ENCODE measurements around the gene MPND. TPM values are rescaled to one million over a fixed set of nuclear protein-coding genes. Genes with fewer than 3 reads are reported as not detected.

The MPND gene
- total and polyA plus RNA-seq, 2 donors: 7.8 to 16.9 TPM

DNA sequence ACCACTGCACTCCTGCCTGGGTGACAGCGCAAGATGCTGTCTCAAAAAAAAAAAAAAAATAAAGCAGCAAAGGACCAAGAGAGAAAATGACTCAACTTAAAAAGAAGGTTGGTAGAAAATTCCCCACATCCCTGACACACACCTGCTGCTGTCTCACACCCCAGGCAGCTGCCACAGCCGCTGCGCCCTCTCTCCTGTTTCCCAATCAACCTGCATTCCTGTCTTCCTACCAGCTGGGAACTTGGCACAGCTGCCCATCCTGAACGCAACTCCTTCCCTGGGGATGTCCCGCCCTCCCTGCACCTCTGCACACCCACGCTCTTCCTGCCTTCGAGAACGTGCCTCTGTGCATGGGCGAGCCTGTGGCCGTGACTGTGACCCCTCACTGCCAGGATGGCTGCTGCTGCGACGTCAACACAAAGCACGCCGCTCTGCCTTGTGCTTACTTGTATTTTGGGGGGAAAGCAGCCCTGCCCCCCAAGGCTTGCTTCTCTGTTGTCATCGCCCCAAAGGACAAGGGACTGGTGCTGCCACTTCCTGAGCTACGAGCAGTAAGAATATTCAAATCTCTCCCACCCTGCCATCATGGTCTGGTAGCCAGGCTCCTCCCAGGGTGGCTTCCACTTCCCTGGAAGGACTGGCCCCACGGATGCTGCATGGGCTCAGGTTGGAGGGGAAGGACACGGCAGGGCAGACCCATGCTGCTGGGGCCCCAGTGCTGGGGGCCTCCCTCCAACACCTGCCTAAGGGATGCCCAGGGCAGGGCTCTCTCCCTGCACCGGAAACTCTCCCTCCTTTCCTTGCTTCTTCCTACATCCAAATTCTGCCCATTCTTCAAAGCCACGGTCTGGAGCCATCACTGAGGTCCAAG lies 36.3 kb downstream of the MPND start:
- peaks cover 4 to 37% of the 10 kb centered on the region in 2 donors for H3K4me1 ChIP-seq (ENCODE audit: control insufficient read depth in 2 of 2, insufficient read depth in 2 of 2, low read length in 2 of 2)
- peak overlapping the region; percentile 29 to 38 for H3K27ac ChIP-seq (ENCODE audit: low read depth in 1 of 2, low read length in 1 of 2)
- H3K36me3 ChIP-seq (ENCODE audit: control insufficient read depth in 2 of 2, insufficient read depth in 2 of 2, low read length in 1 of 2): peaks cover 4 to 12% of the 10 kb centered on the region in 2 donors
- 77% methylated on average over 20 of the region's 20 CpGs for WGBS
- no peaks in the 10 kb centered on the region for H3K9me3 ChIP-seq (ENCODE audit: control insufficient read depth in 2 of 2, insufficient read depth in 1 of 2, low read length in 1 of 2)
- no peak for DNase-seq (ENCODE audit: low read depth in 6 of 9, low spot score in 9 of 9)
- no peak overlapping the region for H3K4me3 ChIP-seq (ENCODE audit: low read length in 2 of 2)
- H3K27me3 ChIP-seq (ENCODE audit: control insufficient read depth in 2 of 2, insufficient read depth in 1 of 2, low read length in 1 of 2): no peaks in the 10 kb centered on the region

DNA sequence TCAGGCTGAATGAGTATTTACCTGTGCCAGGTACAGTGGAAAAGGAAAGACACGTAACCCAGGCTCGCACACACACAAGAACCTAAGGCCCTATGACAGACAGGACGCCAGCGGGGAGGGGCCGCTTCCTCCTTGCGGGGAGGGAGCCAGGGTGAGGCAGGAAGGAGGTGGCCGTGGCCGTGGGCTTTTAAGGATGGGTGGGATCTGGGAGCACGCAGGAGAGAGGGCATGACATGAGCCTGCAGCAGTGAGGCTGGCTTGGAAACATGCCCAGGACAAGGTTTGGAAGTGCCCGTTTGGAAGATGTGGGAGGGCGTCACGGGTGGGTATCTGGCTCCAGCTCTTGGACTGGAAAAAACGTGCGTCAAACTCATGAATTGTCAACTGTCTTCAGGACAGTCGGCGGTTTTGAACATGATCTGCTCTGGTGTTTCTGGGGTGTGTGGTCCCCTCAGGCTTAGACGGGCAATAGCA lies 36.9 kb downstream of the MPND start:
- DNase-seq (ENCODE audit: low read depth in 6 of 9, low spot score in 9 of 9): peak in 1 of 9 donors; percentile 54
- Histone ChIP-seq H3K4me3 (ENCODE audit: low read length in 2 of 2) (no peak overlapping the region), H3K36me3 (ENCODE audit: control insufficient read depth in 2 of 2, insufficient read depth in 2 of 2, low read length in 1 of 2) (peaks cover 4 to 15% of the 10 kb centered on the region in 2 donors), H3K9me3 (ENCODE audit: control insufficient read depth in 2 of 2, insufficient read depth in 1 of 2, low read length in 1 of 2) (no peaks in the 10 kb centered on the region), H3K27me3 (ENCODE audit: control insufficient read depth in 2 of 2, insufficient read depth in 1 of 2, low read length in 1 of 2) (no peaks in the 10 kb centered on the region), H3K27ac (ENCODE audit: low read depth in 1 of 2, low read length in 1 of 2) (no peak overlapping the region), H3K4me1 (ENCODE audit: control insufficient read depth in 2 of 2, insufficient read depth in 2 of 2, low read length in 2 of 2) (peaks cover 4 to 30% of the 10 kb centered on the region in 2 donors)
- WGBS: 9% methylated on average over 17 of the region's 17 CpGs

DNA sequence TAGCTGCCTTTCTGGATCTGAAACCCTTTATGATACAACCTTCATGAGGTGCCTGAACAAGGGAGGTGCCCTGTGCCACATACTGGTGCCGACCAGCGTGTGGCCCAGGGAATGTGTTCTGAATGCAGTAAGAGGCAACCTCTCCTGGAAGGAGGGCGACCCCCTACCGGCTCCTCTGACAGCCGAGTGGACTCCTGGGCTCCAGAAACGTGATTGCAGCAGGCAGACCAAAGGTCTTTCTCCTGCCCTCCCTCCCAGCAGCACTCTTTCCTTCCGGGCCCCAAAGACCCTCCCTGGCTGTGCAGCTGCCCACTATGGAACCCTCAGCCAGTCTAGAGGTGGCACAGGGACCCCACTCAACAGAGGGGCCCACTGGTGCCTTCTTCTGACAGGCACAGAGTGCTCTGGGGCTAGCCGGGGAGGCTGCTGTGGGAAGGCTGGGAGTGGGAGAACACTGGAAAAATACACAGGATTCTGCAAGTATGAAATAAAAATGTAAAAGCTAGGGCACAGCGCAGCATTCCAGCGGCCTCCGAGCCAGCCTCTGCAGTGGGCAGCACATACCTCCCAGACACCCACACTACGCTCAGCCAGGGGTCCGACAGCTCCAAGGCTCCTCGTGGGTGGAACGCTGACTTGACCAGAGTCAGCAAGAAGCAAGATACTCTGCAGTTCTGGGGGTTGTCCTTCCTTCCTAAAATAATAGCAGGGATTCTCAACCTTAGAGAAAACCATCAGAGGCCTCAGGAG lies 42.1 kb downstream of the MPND start:
- Histone ChIP-seq H3K27ac (ENCODE audit: low read depth in 1 of 2, low read length in 1 of 2) (no peak overlapping the region), H3K9me3 (ENCODE audit: control insufficient read depth in 2 of 2, insufficient read depth in 1 of 2, low read length in 1 of 2) (no peaks in the 10 kb centered on the region), H3K36me3 (ENCODE audit: control insufficient read depth in 2 of 2, insufficient read depth in 2 of 2, low read length in 1 of 2) (peaks cover 18 to 35% of the 10 kb centered on the region in 2 donors), H3K27me3 (ENCODE audit: control insufficient read depth in 2 of 2, insufficient read depth in 1 of 2, low read length in 1 of 2) (no peaks in the 10 kb centered on the region), H3K4me1 (ENCODE audit: control insufficient read depth in 2 of 2, insufficient read depth in 2 of 2, low read length in 2 of 2) (peaks cover 5 to 15% of the 10 kb centered on the region in 2 donors), H3K4me3 (ENCODE audit: low read length in 2 of 2) (no peak overlapping the region)
- DNase-seq (ENCODE audit: low read depth in 6 of 9, low spot score in 9 of 9): no peak
- 96% methylated on average over 15 of the region's 15 CpGs for WGBS

DNA sequence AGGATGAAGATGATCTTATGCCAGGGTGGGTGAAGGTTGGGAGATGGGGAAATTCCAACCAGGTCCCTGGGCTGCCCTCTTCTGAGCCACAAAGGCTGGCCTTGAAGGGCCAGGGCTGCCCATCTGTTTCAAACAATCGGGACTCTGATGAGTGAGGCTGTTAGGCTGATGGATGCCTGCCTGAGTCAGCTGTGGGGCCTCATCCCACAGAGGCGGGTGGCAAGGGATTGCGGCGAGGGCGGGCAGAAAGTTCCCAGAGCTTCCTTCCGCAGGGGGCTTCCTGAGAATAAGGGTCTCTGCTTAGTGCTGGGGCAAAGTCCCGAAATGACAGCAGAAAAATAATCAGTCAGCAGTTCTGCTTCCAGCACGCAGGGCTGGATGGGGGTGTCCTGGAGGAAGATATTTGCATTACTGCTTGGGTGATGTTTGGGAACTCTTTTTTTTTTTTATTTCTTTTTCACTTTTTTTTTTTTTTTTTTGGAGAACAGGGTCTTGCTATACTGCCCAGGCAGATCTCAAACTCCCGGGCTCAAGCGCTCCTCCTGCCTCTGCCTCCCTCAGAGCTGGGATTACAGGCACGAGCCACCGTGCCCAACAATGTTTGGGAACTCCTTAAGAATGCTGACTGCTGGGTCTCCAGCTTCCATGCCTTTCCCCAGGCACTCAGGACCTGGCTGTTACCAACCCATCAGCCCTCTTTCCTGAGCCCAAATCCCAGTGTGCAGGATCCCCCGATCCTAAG lies 42.9 kb downstream of the MPND start:
- Histone ChIP-seq H3K36me3 (ENCODE audit: control insufficient read depth in 2 of 2, insufficient read depth in 2 of 2, low read length in 1 of 2) (peaks cover 18 to 35% of the 10 kb centered on the region in 2 donors), H3K27me3 (ENCODE audit: control insufficient read depth in 2 of 2, insufficient read depth in 1 of 2, low read length in 1 of 2) (no peaks in the 10 kb centered on the region), H3K27ac (ENCODE audit: low read depth in 1 of 2, low read length in 1 of 2) (no peak overlapping the region), H3K4me1 (ENCODE audit: control insufficient read depth in 2 of 2, insufficient read depth in 2 of 2, low read length in 2 of 2) (peaks cover 7 to 19% of the 10 kb centered on the region in 2 donors), H3K4me3 (ENCODE audit: low read length in 2 of 2) (no peak overlapping the region), H3K9me3 (ENCODE audit: control insufficient read depth in 2 of 2, insufficient read depth in 1 of 2, low read length in 1 of 2) (no peaks in the 10 kb centered on the region)
- no peak for DNase-seq (ENCODE audit: low read depth in 6 of 9, low spot score in 9 of 9)
- WGBS: 92% methylated on average over 13 of the region's 13 CpGs

DNA sequence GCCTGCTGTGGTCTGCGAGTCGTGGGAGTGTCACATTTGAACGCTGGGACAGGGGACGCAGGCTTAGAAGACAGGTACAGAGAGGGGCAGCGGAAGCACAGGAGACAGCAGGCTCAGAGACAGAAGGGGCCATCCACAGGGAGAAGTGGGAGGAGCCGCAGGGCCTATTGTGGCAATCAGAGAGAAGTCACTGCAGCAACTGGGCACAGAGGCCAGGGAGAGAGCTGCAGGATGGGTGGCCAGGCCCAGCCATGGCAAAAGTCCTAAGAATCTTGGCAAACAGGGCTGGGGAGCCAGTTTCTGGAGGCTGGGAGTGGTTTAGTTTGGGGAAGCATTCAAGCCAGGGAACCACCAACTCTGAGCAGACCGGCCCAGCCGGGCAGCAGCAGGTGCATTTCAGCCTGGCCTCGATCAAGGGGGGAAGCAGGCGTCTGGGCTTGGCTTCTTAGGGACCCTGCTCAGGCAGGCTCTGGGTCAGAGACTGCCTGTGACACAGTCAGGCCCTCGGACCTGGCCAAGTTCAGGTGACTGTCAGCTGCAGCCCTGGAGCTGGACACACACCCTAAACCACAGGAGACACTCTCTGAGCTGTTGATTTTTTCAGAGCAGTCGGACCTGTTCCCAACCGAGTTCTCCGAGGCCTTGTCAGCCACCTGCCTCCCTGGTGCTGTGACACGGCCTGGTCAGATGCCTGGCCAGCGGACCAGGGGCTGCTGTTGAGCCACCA lies 45.1 kb downstream of the MPND start:
- H3K4me3 ChIP-seq (ENCODE audit: low read length in 2 of 2): no peak overlapping the region
- H3K27ac ChIP-seq (ENCODE audit: low read depth in 1 of 2, low read length in 1 of 2): no peak overlapping the region
- no peak for DNase-seq (ENCODE audit: low read depth in 6 of 9, low spot score in 9 of 9)
- H3K9me3 ChIP-seq (ENCODE audit: control insufficient read depth in 2 of 2, insufficient read depth in 1 of 2, low read length in 1 of 2): no peaks in the 10 kb centered on the region
- peaks cover 7 to 29% of the 10 kb centered on the region in 2 donors for H3K4me1 ChIP-seq (ENCODE audit: control insufficient read depth in 2 of 2, insufficient read depth in 2 of 2, low read length in 2 of 2)
- no peaks in the 10 kb centered on the region for H3K27me3 ChIP-seq (ENCODE audit: control insufficient read depth in 2 of 2, insufficient read depth in 1 of 2, low read length in 1 of 2)
- 96% methylated on average over 16 of the region's 16 CpGs for WGBS
- peaks cover 16 to 38% of the 10 kb centered on the region in 2 donors for H3K36me3 ChIP-seq (ENCODE audit: control insufficient read depth in 2 of 2, insufficient read depth in 2 of 2, low read length in 1 of 2)

DNA sequence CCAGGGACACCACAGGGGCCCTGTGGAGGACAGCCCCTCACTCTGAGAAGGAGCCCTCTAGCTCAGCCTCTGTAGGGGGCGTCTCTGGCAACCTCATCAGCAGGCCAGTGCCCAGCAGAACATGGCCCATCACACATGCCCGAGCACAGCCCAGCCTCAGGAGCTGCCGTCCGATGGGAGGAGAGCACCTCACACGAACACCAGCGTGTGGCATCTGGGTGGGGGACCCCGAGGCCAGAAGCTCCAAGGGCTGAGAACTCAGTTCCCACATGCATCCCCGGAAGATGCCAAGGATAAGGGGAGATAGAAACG lies 45.7 kb downstream of the MPND start:
- DNase-seq (ENCODE audit: low read depth in 6 of 9, low spot score in 9 of 9): no peak
- H3K27me3 ChIP-seq (ENCODE audit: control insufficient read depth in 2 of 2, insufficient read depth in 1 of 2, low read length in 1 of 2): no peaks in the 10 kb centered on the region
- H3K4me3 ChIP-seq (ENCODE audit: low read length in 2 of 2): no peak overlapping the region
- 98% methylated on average over 9 of the region's 9 CpGs for WGBS
- H3K27ac ChIP-seq (ENCODE audit: low read depth in 1 of 2, low read length in 1 of 2): no peak overlapping the region
- no peaks in the 10 kb centered on the region for H3K9me3 ChIP-seq (ENCODE audit: control insufficient read depth in 2 of 2, insufficient read depth in 1 of 2, low read length in 1 of 2)
- peaks cover 7 to 29% of the 10 kb centered on the region in 2 donors for H3K4me1 ChIP-seq (ENCODE audit: control insufficient read depth in 2 of 2, insufficient read depth in 2 of 2, low read length in 2 of 2)
- peaks cover 14 to 33% of the 10 kb centered on the region in 2 donors for H3K36me3 ChIP-seq (ENCODE audit: control insufficient read depth in 2 of 2, insufficient read depth in 2 of 2, low read length in 1 of 2)

DNA sequence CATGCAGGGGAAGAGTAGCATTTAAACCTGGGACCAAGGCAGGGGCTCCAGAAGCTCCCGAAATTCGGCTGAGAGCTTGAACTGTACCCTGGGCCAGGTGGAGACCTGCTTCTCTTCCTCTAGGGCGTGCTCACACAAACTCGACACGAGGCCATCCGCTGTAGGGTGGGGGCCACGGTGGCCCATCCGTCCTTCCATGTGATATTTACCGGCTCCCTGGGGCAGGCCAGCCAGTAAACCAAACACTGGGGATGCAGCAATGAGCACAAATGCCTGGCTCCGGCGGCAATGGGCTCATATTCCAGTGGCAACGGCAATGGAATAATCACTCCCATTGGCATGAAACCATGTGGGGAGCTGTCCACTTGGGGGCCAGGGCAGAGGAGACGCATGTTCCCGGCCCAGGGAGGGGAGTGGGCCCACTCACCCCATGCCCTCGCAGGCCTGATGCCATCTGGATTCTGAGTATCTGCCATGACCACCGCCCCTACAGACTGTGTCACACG lies 46.2 kb downstream of the MPND start:
- no peak for DNase-seq (ENCODE audit: low read depth in 6 of 9, low spot score in 9 of 9)

DNA sequence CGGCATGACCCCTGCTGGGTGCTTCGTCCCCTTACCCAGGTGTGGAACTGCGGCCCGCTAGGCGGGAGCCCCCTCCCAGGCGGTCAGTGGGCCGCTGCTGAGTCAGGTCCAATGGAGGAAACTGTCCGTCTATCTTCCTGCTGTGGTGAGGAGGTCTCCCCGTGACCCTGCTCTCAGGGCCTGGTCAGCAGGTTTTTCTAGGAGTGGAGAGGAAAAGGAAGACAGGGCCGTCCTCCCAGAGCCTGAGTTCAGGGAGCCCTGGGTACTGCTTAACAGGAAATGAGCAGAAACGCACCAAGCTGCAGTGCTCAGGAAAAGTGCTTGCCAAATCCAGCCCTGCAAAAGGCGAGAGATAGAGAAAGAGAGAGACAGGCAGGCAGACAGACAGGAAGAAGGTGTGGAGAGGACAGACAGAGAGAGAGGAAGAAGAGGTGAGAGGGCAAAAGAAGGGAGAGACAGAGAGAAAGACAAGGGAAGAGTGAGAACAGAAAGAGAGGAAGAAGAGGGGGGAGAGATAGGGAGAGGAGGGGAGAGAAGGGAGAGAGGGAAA lies 46.7 kb downstream of the MPND start:
- peak overlapping the region; percentile 61 to 62 for H3K27ac ChIP-seq (ENCODE audit: low read depth in 1 of 2, low read length in 1 of 2)
- no peak overlapping the region for H3K4me3 ChIP-seq (ENCODE audit: low read length in 2 of 2)
- H3K9me3 ChIP-seq (ENCODE audit: control insufficient read depth in 2 of 2, insufficient read depth in 1 of 2, low read length in 1 of 2): no peaks in the 10 kb centered on the region
- H3K4me1 ChIP-seq (ENCODE audit: control insufficient read depth in 2 of 2, insufficient read depth in 2 of 2, low read length in 2 of 2): peaks cover 7 to 29% of the 10 kb centered on the region in 2 donors
- WGBS: 79% methylated on average over 12 of the region's 12 CpGs
- H3K27me3 ChIP-seq (ENCODE audit: control insufficient read depth in 2 of 2, insufficient read depth in 1 of 2, low read length in 1 of 2): no peaks in the 10 kb centered on the region
- DNase-seq (ENCODE audit: low read depth in 6 of 9, low spot score in 9 of 9): peak in 1 of 9 donors; percentile 22
- peaks cover 18 to 32% of the 10 kb centered on the region in 2 donors for H3K36me3 ChIP-seq (ENCODE audit: control insufficient read depth in 2 of 2, insufficient read depth in 2 of 2, low read length in 1 of 2)

More for the DNA sequence above, 46.2 kb downstream of the MPND start:
- Histone ChIP-seq H3K9me3 (ENCODE audit: control insufficient read depth in 2 of 2, insufficient read depth in 1 of 2, low read length in 1 of 2) (no peaks in the 10 kb centered on the region), H3K4me3 (ENCODE audit: low read length in 2 of 2) (no peak overlapping the region), H3K36me3 (ENCODE audit: control insufficient read depth in 2 of 2, insufficient read depth in 2 of 2, low read length in 1 of 2) (peaks cover 14 to 30% of the 10 kb centered on the region in 2 donors), H3K27me3 (ENCODE audit: control insufficient read depth in 2 of 2, insufficient read depth in 1 of 2, low read length in 1 of 2) (no peaks in the 10 kb centered on the region), H3K4me1 (ENCODE audit: control insufficient read depth in 2 of 2, insufficient read depth in 2 of 2, low read length in 2 of 2) (peaks cover 7 to 29% of the 10 kb centered on the region in 2 donors), H3K27ac (ENCODE audit: low read depth in 1 of 2, low read length in 1 of 2) (peak overlapping the region; percentile 61 to 62)
- WGBS: 96% methylated on average over 17 of the region's 17 CpGs
